ENCODE data around the gene TMEM63B. TPM values are rescaled to one million over a fixed set of nuclear protein-coding genes. Genes with fewer than 3 reads are reported as not detected.

TMEM63B gene
- total and polyA plus RNA-seq, 9 of the 15 experiments (the other 6 are each of a cell fraction or from before 2014, with no cell fraction given), result 0.14 to 39.4 (median 14.4) TPM

DNA sequence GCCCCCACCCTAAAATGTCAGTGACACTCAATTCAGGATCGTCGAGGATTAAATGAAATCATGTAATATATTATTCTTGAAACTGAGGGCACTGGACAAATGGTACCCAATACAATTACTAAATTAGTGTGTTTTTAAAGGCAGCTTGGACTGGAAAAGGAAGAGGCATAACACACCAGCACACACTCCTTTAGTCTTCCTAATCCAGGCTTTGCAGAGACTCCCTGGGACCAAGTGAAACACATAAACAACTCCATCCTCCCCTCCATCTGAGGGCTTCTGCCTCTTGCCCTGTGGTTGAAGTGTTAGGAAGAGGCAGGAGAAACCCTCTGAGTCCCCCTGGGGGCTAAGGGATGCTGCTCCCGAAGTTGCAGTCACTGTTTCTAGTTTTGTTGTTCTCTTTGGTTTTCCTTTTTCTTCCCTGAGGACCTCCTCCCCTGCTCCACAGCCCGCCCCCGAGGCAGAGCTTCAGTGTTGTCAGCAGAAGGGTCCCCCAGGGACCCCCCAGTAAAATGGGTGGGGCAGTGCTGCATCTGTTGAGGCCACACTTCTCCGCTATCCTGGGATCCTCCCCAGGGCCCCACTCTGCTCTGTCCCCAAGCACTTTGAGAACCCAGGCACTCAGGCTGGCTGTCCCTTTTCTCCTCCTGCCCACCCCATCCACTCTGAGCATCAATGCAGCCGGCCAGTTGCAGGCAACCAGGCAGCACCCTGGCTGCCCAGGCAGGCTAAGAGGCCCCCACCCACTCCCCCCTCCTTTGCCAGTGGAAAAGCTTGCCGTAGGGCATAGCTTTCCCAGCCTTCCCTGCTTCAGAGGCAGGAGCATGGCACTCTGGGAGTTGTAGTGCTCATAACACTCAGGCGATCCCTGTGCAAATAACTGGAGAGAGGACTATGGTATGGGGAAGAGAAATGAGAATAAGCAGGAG lies 5.9 kb downstream of the TMEM63B start (continued):
- TF ChIP-seq ZBTB11 (CRISPR knock-in tag; IDR thresholded peaks at IDR 0.05) (0 out of 6 replicates have a peak, but pooled peaks of 1 of the 3 experiments have one; percentile 21), FOXJ2 (tag; IDR thresholded peaks at IDR 0.05) (no peak), THAP12 (CRISPR knock-in tag; IDR thresholded peaks at IDR 0.05) (0 out of 2 replicates have a peak, but pooled peaks have one; percentile 14), NRF1 (conservative IDR thresholded peaks at IDR 0.05 in 1 of 2, IDR thresholded peaks at IDR 0.05 in 1 of 2) (peak; percentile 22 to 43; a peak in 2 of 4 replicates), MAZ (CRISPR knock-in tag; conservative IDR thresholded peaks at IDR 0.05 in 1 of 2, IDR thresholded peaks at IDR 0.05 in 1 of 2) (peak in 1 of 2 experiments; percentile 42; a peak in 2 of 4 replicates), GTF2F1 (IDR thresholded peaks at IDR 0.05; ENCODE audit: low read depth, low read length) (0 out of 2 replicates have a peak, but pooled peaks have one; percentile 31), ZNF589 (CRISPR knock-in tag; IDR thresholded peaks at IDR 0.05; ENCODE audit: low read depth) (0 out of 2 replicates have a peak, but pooled peaks have one; percentile 13), FOXA3 (CRISPR knock-in tag; conservative IDR thresholded peaks at IDR 0.05 in 1 of 2, IDR thresholded peaks at IDR 0.05 in 1 of 2) (peak in 1 of 2 experiments; percentile 31; a peak in 2 of 4 replicates), ELK3 (CRISPR knock-in tag; IDR thresholded peaks at IDR 0.05) (no peak), JUND (IDR thresholded peaks at IDR 0.05; ENCODE audit: borderline replicate concordance, low read depth, low read length) (no peak), JUND (tag; IDR thresholded peaks at IDR 0.05; ENCODE audit: borderline replicate concordance, low read depth, low read length) (peak; percentile 2; the same call in 1 of the 3 replicates), CTCF (IDR thresholded peaks at IDR 0.05 in 2 of 3, conservative IDR thresholded peaks at IDR 0.05 in 1 of 3; ENCODE audit: insufficient read depth in 2 of 3, low read depth in 1 of 3, low read length in 3 of 3) (0 out of 6 replicates have a peak, but pooled peaks of 1 of the 3 experiments have one; percentile 11)
- TF ChIP-seq, protein P1, sequence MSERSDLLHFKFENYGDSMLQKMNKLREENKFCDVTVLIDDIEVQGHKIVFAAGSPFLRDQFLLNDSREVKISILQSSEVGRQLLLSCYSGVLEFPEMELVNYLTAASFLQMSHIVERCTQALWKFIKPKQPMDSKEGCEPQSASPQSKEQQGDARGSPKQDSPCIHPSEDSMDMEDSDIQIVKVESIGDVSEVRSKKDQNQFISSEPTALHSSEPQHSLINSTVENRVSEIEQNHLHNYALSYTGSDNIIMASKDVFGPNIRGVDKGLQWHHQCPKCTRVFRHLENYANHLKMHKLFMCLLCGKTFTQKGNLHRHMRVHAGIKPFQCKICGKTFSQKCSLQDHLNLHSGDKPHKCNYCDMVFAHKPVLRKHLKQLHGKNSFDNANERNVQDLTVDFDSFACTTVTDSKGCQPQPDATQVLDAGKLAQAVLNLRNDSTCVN (CRISPR knock-in tag; IDR thresholded peaks at IDR 0.05), result peak; percentile 57; the same call in 1 of the 2 replicates
